Thoracic aorta (tissue), 2 donors: ENCODE measurements around the gene RABL6. TPM values are rescaled to one million over a fixed set of nuclear protein-coding genes. Genes with fewer than 3 reads are reported as not detected.
"Not testable (repeated sequence)": the region's sequence is repeated elsewhere in the genome, so short reads cannot be mapped to it uniquely, and the experiment has no call there.

Source experiments
- ATAC-seq: fragments of 150-250 bp; one replicate; pipeline ENCODE4 v1.8.0; 2017; ENCODE audit warnings: low read depth; ENCODE audit not compliant: insufficient number of reproducible peaks, low FRiP score
- DNase-seq: peaks from one replicate; pipeline ENCODE4 v3.0.0-alpha.2; 2020; ENCODE audit warnings: low spot score
- H3K27ac ChIP-seq, 2 donors: fragments of 200-600 bp; sonication (generic); 1 replicate in 1 of 2; 2 replicates in 1 of 2; pipeline ENCODE4 v1.5.1; 2016; ENCODE audit warnings: mild to moderate bottlenecking in 2 of 2, moderate library complexity in 2 of 2
- H3K27me3 ChIP-seq: fragments of 200-600 bp; sonication (generic); replicated peaks from 2 replicates; pipeline ENCODE4 v1.6.0; 2016; ENCODE audit warnings: mild to moderate bottlenecking; ENCODE audit not compliant: insufficient read depth
- H3K36me3 ChIP-seq: fragments of 200-600 bp; sonication (generic); one replicate; pipeline ENCODE4 v1.5.1; 2016
- H3K4me1 ChIP-seq, 2 donors: fragments of 200-600 bp; sonication (generic); 1 replicate in 1 of 2; 2 replicates in 1 of 2; pipeline versions ENCODE4 v1.5.1 to v1.6.0; 2016; ENCODE audit warnings: low read depth in 2 of 2, mild to moderate bottlenecking in 1 of 2; ENCODE audit not compliant: control insufficient read depth in 1 of 2
- H3K4me3 ChIP-seq: fragments of 200-600 bp; sonication (generic); 2 replicates; pipeline ENCODE4 v1.5.1; 2016; ENCODE audit warnings: mild to moderate bottlenecking
- H3K9me3 ChIP-seq: fragments of 200-600 bp; sonication (generic); 2 replicates; pipeline ENCODE4 v1.5.1; 2016
- CTCF ChIP-seq: fragments of 200-600 bp; sonication (generic); IDR thresholded peaks from one replicate; pipeline ENCODE4 v1.5.1; 2019; ENCODE audit warnings: antibody characterized with exemption
- total RNA-seq, 2 donors: library from RNA; depleted of rRNA; stranded (reverse); fragments of >200 nt; gene quantifications; one replicate each; pipeline versions ENCODE4 v1.1.0 to v1.2.3, GENCODE V29; 2016

RABL6 gene
- total RNA-seq, 2 donors from 2014 or later, result 61.7 to 86.2 TPM

- H3K4me3 ChIP-seq, H3K9me3 ChIP-seq, H3K4me1 ChIP-seq, DNase-seq, ATAC-seq, H3K36me3 ChIP-seq, H3K27me3 ChIP-seq, H3K27ac ChIP-seq: not testable (repeated sequence)
- TF ChIP-seq CTCF, result peak; percentile 8
Measured at GRCh38 chr9:136760834-136761544, 46.8 kb upstream of the RABL6 start.

GRCh38 chr9:136761545-136761981 lies 46.2 kb upstream of the RABL6 start:
- Histone ChIP-seq H3K27ac (no peak overlapping the region), H3K4me1 (no peaks in the 10 kb centered on the region), H3K9me3 (no peaks in the 10 kb centered on the region), H3K27me3 (no peaks in the 10 kb centered on the region), H3K4me3 (no peak overlapping the region), H3K36me3 (no peaks in the 10 kb centered on the region)
- ATAC-seq (no peak), DNase-seq (no peak)
- no peak for TF ChIP-seq CTCF

- Histone ChIP-seq H3K27me3 (no peaks in the 10 kb centered on the region), H3K36me3 (no peaks in the 10 kb centered on the region), H3K4me1 (no peaks in the 10 kb centered on the region), H3K27ac (no peak overlapping the region), H3K4me3 (no peak overlapping the region), H3K9me3 (no peaks in the 10 kb centered on the region)
- no peak for DNase-seq
- ATAC-seq, result no peak
- TF ChIP-seq CTCF, result no peak
Measured at GRCh38 chr9:136762221-136762691, 45.5 kb upstream of the RABL6 start.

GRCh38 chr9:136762915-136763648 lies 44.7 kb upstream of the RABL6 start:
- TF ChIP-seq CTCF, result no peak
- Histone ChIP-seq H3K36me3 (no peaks in the 10 kb centered on the region), H3K4me1 (no peaks in the 10 kb centered on the region), H3K27me3 (no peaks in the 10 kb centered on the region), H3K27ac (no peak overlapping the region), H3K4me3 (no peak overlapping the region), H3K9me3 (no peaks in the 10 kb centered on the region)
- no peak for ATAC-seq
- no peak for DNase-seq

- H3K27me3 ChIP-seq, result no peaks in the 10 kb centered on the region
- ATAC-seq, result no peak
- no peak for DNase-seq
Measured at GRCh38 chr9:136763649-136764035, 44.1 kb upstream of the RABL6 start.

More at GRCh38 chr9:136763649-136764035, 44.1 kb upstream of the RABL6 start:
- Histone ChIP-seq H3K27ac (no peak overlapping the region), H3K4me1 (no peaks in the 10 kb centered on the region), H3K9me3 (no peaks in the 10 kb centered on the region), H3K4me3 (no peak overlapping the region), H3K36me3 (no peaks in the 10 kb centered on the region)
- TF ChIP-seq CTCF, result no peak
